HG03159 (cell line): Measurements from ENCODE around the gene MFNG.
"Not testable (repeated sequence)": the region's sequence is repeated elsewhere in the genome, so short reads cannot be mapped to it uniquely, and the experiment has no call there.

Source experiments
- ATAC-seq: cut with Tn5 transposase; IDR thresholded peaks from one replicate; pipeline ENCODE4 v1.9.1; 2021; ENCODE audit warnings: mild to moderate bottlenecking, moderate library complexity; ENCODE audit not compliant: unreplicated experiment

Gene MFNG

GRCh38 chr22:37486224-37486845 is at the start of gene MFNG:
Gene MFNG, minus strand, starts transcription at chr22:37486384. Its CDS starts 207 bp downstream, at chr22:37486177.
- ATAC-seq = peak; percentile 61

GRCh38 chr22:37535159-37535558 is 49.0 kb upstream of the MFNG start:
- no peak for ATAC-seq

GRCh38 chr22:37534445-37534844 is 48.3 kb upstream of the MFNG start:
- ATAC-seq = no peak

- no peak for ATAC-seq
Measured at GRCh38 chr22:37533995-37534394, 47.8 kb upstream of the MFNG start.

GRCh38 chr22:37529652-37530345 is 43.6 kb upstream of the MFNG start:
- ATAC-seq = no peak

- ATAC-seq = not testable (repeated sequence)
Measured at GRCh38 chr22:37527952-37528351, 41.8 kb upstream of the MFNG start.

- ATAC-seq = not testable (repeated sequence)
Measured at GRCh38 chr22:37527081-37527752, 41.0 kb upstream of the MFNG start.

GRCh38 chr22:37526376-37526775 is 40.2 kb upstream of the MFNG start:
- ATAC-seq = no peak

- no peak for ATAC-seq
Measured at GRCh38 chr22:37525746-37526350, 39.7 kb upstream of the MFNG start.

GRCh38 chr22:37525073-37525745 is 39.0 kb upstream of the MFNG start:
- ATAC-seq = no peak

- ATAC-seq = no peak
Measured at GRCh38 chr22:37522482-37522881, 36.3 kb upstream of the MFNG start.

- ATAC-seq = no peak
Measured at GRCh38 chr22:37521236-37521739, 35.1 kb upstream of the MFNG start.

- ATAC-seq = no peak
Measured at GRCh38 chr22:37520776-37521191, 34.6 kb upstream of the MFNG start.

- no peak for ATAC-seq
Measured at GRCh38 chr22:37519268-37520195, 33.3 kb upstream of the MFNG start, which contains the start of gene CARD10. Gene CARD10, minus strand, starts transcription at chr22:37519415. Its CDS starts 215 bp downstream, at chr22:37519200.

- ATAC-seq = no peak
Measured at GRCh38 chr22:37518509-37519267, 32.5 kb upstream of the MFNG start.

- no peak for ATAC-seq
Measured at GRCh38 chr22:37517826-37518450, 31.8 kb upstream of the MFNG start.

GRCh38 chr22:37516456-37516855 is 30.3 kb upstream of the MFNG start:
- no peak for ATAC-seq

- ATAC-seq = no peak
Measured at GRCh38 chr22:37515901-37516300, 29.7 kb upstream of the MFNG start.
